HG03095 (cell line): ENCODE results near the gene IL19.
"Not testable (repeated sequence)": the region's sequence is repeated elsewhere in the genome, so short reads cannot be mapped to it uniquely, and the experiment has no call there.

ENCODE experiments used
- ATAC-seq: cut with Tn5 transposase; IDR thresholded peaks from one replicate; pipeline ENCODE4 v1.9.1; 2021; ENCODE audit warnings: moderate library complexity; ENCODE audit not compliant: unreplicated experiment

Gene IL19

GRCh38 chr1:206853696-206854095 is 83.1 kb downstream of the IL19 start:
- ATAC-seq: not testable (repeated sequence)

GRCh38 chr1:206854401-206855129 is 84.0 kb downstream of the IL19 start:
- ATAC-seq: no peak

DNA sequence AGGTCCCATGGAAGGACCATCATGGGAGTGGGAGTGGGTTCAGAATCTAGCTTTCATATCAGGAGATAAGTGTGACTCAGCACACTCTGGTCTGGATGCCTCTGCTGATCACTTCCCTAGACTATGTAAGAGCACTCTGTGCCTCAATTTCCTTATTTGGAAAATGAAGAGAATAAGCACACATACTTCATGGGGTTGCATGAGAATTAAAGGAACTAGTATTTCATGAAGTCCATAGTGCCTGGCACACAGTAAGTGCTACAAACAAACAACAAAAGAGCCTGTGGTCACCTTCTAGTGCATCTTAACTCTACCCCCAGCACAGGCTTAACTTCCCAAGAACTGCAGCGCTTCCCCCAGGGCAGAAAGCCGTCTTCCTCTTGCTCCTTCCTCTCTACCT is 85.3 kb downstream of the IL19 start:
- no peak for ATAC-seq

DNA sequence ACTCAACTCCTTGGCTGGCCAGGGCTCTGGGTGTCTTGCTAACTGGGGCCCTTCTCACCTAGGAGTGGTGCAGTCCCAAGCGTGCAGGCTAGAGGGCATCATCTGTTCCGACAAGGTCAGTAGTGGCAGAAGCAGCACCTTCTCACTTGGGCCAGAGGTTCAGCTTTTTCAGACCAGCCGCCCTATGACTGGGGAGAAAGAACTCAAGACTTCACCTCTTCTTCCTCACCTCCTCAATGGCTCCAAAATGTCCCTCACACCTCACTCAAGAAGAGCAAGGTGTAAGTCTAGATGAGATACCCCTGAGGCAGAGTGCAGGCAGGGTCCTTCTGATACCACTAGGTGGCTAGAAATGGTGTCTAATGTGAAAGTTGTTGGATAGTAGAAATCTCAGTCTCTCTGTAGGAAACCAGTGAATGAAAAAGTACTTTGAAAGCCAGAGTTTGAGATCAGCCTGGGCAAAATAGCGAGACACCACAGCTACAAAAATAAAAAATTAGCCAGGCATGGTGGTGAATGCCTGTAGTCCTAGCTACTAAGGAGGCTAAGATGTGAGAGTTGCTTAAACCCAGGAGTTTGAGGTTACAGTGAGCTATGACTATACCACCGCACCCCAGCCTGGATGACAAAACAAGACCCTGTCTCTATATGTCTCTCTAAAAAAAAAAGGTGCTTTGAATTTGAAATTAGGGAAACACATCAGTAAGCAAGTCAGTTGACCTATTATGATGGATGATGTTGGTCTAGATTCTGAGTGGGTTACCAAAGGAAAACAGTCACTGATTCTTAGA is 86.3 kb downstream of the IL19 start:
- ATAC-seq: no peak

GRCh38 chr1:206859082-206859521 is 88.5 kb downstream of the IL19 start:
- no peak for ATAC-seq

- ATAC-seq: no peak
Measured at GRCh38 chr1:206860165-206860564, 89.6 kb downstream of the IL19 start.

- ATAC-seq: no peak
Measured at GRCh38 chr1:206863266-206863665, 92.7 kb downstream of the IL19 start.

- ATAC-seq: no peak
Measured at GRCh38 chr1:206864939-206865671, 94.5 kb downstream of the IL19 start, which contains the start of gene IL20. TSS of gene IL20 (plus strand) at chr1:206865623. CDS start at chr1:206865853, 230 bp downstream.

DNA sequence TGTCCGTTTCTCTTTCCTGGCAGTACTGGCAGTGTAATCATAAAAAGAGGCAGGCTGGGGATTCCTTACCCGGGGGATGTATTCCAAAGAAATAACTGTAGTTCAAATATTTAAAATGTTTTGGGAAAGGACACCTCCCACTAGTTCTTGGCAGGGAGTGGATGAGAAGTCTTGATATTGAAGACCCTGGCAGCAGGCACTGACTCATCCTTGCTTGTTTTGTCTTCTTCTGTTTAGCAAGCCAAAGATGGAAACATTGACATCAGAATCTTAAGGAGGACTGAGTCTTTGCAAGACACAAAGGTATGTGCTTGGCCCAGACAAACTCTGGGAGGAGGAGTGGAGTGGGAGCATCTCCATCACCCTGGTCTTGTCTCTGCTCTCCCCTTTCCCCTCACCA is 95.5 kb downstream of the IL19 start:
- no peak for ATAC-seq

DNA sequence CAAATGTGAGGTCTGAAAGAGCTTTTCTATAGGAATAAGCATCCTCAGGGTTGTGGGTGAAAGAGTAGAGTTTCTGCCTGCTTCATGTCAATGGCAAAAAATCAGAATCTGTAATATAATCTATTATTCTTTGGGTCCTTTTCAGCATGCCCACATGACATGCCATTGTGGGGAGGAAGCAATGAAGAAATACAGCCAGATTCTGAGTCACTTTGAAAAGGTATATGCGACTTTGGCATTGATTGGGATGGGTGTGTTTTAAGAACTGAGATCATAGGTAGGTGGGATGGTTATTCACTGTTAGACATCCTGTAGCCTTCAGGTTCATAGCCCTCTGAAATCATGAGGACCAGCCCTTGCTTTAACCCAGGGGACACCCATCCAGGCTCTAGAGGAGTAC is 96.7 kb downstream of the IL19 start:
- no peak for ATAC-seq

DNA sequence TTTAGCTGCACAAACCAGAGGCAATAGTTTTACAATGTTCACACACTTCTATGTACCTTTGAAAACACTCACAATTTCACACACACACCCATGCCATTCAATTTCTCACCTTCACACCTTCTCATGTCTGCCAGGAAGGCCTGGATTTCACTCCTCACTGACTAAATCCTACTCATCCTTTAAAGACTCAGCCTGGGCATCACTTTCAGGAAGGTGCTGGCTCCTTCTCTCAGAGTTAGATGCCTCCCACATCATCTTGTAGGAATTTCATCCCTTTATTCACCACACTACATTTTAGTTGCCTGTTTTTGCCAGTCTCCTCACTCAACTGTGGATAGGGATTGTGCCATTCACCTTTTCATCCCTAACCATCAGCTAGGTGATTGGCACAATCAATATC is 97.1 kb downstream of the IL19 start:
- ATAC-seq: no peak

DNA sequence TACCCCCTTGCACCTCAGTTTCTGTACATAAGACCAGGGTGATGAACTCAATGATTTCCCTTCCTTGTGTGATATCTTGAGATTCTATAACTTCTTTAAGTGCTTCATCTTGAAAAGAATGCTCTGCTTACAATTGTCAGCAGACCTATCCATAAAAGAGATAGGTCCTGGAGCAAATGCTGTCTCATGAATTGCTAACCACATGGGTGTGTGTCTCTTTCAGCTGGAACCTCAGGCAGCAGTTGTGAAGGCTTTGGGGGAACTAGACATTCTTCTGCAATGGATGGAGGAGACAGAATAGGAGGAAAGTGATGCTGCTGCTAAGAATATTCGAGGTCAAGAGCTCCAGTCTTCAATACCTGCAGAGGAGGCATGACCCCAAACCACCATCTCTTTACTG is 97.7 kb downstream of the IL19 start:
- no peak for ATAC-seq

GRCh38 chr1:206872139-206872538 is 101.6 kb downstream of the IL19 start:
- no peak for ATAC-seq

DNA sequence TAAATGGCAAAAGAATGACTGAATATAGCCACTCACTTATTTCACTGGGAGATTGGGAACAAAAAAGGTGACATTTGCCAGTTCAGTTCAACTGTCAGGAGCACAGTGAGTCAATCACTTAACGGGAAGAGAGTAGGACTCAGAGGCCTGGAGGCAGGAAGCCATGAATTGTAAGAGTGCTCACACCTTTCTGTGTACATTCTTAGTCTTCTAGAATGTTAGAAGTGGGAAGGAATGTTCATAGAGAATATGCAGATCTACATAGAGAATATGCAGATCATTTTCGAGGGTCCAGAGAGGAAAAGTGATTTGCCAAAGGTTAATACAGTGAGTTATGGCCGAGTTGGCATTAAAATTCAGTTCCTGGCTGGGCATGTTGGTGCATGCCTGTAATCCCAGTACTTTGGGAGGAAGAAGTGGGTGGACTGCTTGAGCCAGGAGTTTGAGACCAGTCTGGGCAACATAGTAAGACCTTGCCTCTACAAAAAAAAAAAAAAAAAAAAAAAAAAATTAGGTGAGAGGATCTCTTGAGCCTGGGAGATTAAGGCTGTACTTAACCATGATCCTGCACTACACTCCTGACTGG is 103.1 kb downstream of the IL19 start:
- no peak for ATAC-seq

- no peak for ATAC-seq
Measured at GRCh38 chr1:206875752-206876377, 105.3 kb downstream of the IL19 start.

GRCh38 chr1:206878456-206878855 is 107.9 kb downstream of the IL19 start:
- ATAC-seq: no peak

DNA sequence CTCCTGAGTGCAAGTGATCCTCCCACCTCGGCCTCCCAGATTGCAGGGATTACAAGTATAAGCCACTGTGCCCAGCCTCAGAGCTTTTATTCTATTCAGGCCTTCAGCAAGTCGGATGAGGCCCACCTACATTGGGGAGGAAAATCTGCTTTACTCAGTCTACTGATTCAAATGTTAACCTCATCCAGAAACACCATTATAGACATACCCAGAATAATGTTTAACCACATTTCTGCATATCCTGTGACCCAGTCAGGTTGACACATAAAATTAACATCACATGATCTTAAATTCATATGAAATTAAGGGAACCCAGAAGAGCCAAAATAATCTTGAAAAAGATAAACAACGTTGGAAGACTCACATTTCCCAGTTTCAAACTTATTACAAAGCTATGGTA is 109.7 kb downstream of the IL19 start:
- no peak for ATAC-seq

- ATAC-seq: no peak
Measured at GRCh38 chr1:206882555-206882954, 112.0 kb downstream of the IL19 start.

- no peak for ATAC-seq
Measured at GRCh38 chr1:206883160-206883559, 112.6 kb downstream of the IL19 start.

DNA sequence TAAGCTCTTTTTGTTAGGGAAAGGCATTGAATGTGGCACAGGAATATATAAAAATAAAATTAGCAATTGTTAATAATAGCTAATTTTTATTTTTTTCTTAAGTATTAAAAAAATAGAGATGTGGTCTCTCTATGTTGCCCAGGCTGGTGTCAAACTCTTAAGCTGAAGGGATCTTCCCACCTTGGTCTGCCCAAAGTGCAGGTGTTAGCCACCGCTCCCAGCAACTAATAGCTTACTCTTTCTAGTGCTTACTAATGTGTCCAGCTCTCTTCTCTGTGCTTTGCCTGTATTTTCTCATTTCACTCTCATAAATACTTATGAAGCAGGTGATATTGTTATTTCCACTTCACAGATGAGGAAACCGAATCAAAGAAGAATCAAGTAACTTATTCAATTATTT is 113.3 kb downstream of the IL19 start:
- ATAC-seq: no peak
